NCI-H128 (cell line): ENCODE measurements around the gene F2RL3.

ENCODE experiments used
- DNase-seq: peaks from one replicate; lab custom pipeline; 2025; ENCODE audit not compliant: unreplicated experiment; lab: John Stamatoyannopoulos, UW

Gene F2RL3

GRCh38 chr19:16892868-16893685 lies 4.3 kb downstream of the F2RL3 start:
- DNase-seq: no peak

GRCh38 chr19:16893686-16893989 lies 4.8 kb downstream of the F2RL3 start:
- DNase-seq: no peak

GRCh38 chr19:16894080-16894479 lies 5.3 kb downstream of the F2RL3 start:
- no peak for DNase-seq

- no peak for DNase-seq
Measured at GRCh38 chr19:16895467-16896145, 6.8 kb downstream of the F2RL3 start.

- DNase-seq: no peak
Measured at GRCh38 chr19:16896146-16897028, 7.6 kb downstream of the F2RL3 start.

GRCh38 chr19:16897029-16897855 lies 8.4 kb downstream of the F2RL3 start:
- no peak for DNase-seq

GRCh38 chr19:16897856-16898161 lies 9.0 kb downstream of the F2RL3 start:
- DNase-seq: no peak

GRCh38 chr19:16898361-16899015 lies 9.7 kb downstream of the F2RL3 start:
- DNase-seq: no peak

GRCh38 chr19:16899566-16900075 lies 10.8 kb downstream of the F2RL3 start:
- no peak for DNase-seq

GRCh38 chr19:16901491-16902175 lies 12.8 kb downstream of the F2RL3 start:
- no peak for DNase-seq

GRCh38 chr19:16902545-16902944 lies 13.7 kb downstream of the F2RL3 start:
- DNase-seq: no peak

- DNase-seq: no peak
Measured at GRCh38 chr19:16903347-16903746, 14.5 kb downstream of the F2RL3 start.

GRCh38 chr19:16904599-16904998 lies 15.8 kb downstream of the F2RL3 start:
- no peak for DNase-seq

- DNase-seq: no peak
Measured at GRCh38 chr19:16908759-16909158, 20.0 kb downstream of the F2RL3 start.

- no peak for DNase-seq
Measured at GRCh38 chr19:16911046-16911445, 22.2 kb downstream of the F2RL3 start.

GRCh38 chr19:16912780-16913179 lies 24.0 kb downstream of the F2RL3 start:
- DNase-seq: no peak

- DNase-seq: no peak
Measured at GRCh38 chr19:16914421-16914820, 25.6 kb downstream of the F2RL3 start.

- DNase-seq: no peak
Measured at GRCh38 chr19:16915135-16915534, 26.3 kb downstream of the F2RL3 start.

- DNase-seq: no peak
Measured at GRCh38 chr19:16915734-16916133, 26.9 kb downstream of the F2RL3 start.

- no peak for DNase-seq
Measured at GRCh38 chr19:16917401-16917800, 28.6 kb downstream of the F2RL3 start.
